ENCODE data around the gene KRT79.

DNA sequence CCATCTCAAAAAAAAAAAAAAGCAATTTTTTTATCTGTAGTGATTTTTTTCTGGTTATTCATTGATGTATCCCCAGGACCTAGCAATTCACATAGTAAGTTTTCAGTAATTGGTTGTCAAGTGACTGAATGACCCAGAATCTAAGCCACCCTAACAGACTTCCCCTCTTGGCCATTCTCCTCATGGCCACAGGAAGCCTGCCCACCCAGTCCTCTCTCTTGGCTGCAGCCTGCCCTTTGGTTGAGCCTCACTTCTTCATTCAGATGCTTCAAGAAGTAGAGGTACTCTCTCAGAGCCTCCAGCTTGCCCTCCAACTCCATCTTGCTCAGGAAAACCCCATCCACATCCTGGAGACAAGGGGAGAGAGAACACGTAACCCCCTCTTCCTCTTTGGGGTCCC, 11.8 kb upstream of the KRT79 start:
- TF ChIP-seq TAF1 (IDR thresholded peaks at IDR 0.05; ENCODE audit: low read depth, low read length): no peak
- TF ChIP-seq SPI1 (IDR thresholded peaks at IDR 0.05; ENCODE audit: low read depth, low read length): no peak
- no peak for TF ChIP-seq POLR2A (IDR thresholded peaks at IDR 0.05; ENCODE audit: low read depth, low read length)
- TF ChIP-seq POLR2AphosphoS5 (IDR thresholded peaks at IDR 0.05; ENCODE audit: low read depth, low read length): no peak
- TF ChIP-seq POU2F2 (IDR thresholded peaks at IDR 0.05; ENCODE audit: low read depth, low read length): no peak

All from GM12891 (cell line).